Neural progenitor cell (in vitro differentiated cells): ENCODE measurements around the gene BFAR. TPM values are rescaled to one million over a fixed set of nuclear protein-coding genes. Genes with fewer than 3 reads are reported as not detected.

ENCODE experiments used
- DNase-seq: peaks from one replicate; pipeline ENCODE4 v3.0.0-alpha.2; 2016; ENCODE audit warnings: low spot score
- H2AFZ ChIP-seq: fragments of 200-600 bp; sonication (generic); replicated peaks from 2 replicates; pipeline ENCODE4 v1.6.1; 2016; ENCODE audit warnings: antibody characterized with exemption
- H3F3A ChIP-seq: fragments of 200-600 bp; sonication (generic); 2 replicates; pipeline ENCODE4 v1.6.1; 2016; ENCODE audit warnings: antibody characterized with exemption, low read depth
- H3K27ac ChIP-seq: fragments of 200-600 bp; sonication (generic); 2 replicates; pipeline ENCODE4 v1.5.1; 2016; ENCODE audit warnings: mild to moderate bottlenecking
- H3K27me3 ChIP-seq: fragments of 200-600 bp; sonication (generic); 2 replicates; pipeline ENCODE4 v1.6.1; 2016; ENCODE audit warnings: mild to moderate bottlenecking, moderate library complexity
- H3K36me3 ChIP-seq: fragments of 200-600 bp; sonication (generic); 2 replicates; pipeline ENCODE4 v1.5.1; 2016
- H3K4me1 ChIP-seq: fragments of 200-600 bp; sonication (generic); 2 replicates; pipeline ENCODE4 v1.6.1; 2016; ENCODE audit warnings: mixed run types
- H3K4me2 ChIP-seq: fragments of 200-600 bp; sonication (generic); 2 replicates; pipeline ENCODE4 v1.6.1; 2016
- H3K4me3 ChIP-seq: fragments of 200-600 bp; sonication (generic); 2 replicates; pipeline ENCODE4 v1.5.1; 2016
- H3K79me2 ChIP-seq: fragments of 200-600 bp; sonication (generic); 2 replicates; pipeline ENCODE4 v1.6.1; 2016; ENCODE audit warnings: low read depth
- H3K9ac ChIP-seq: fragments of 200-600 bp; sonication (generic); 2 replicates; pipeline ENCODE4 v1.6.1; 2016
- H3K9me3 ChIP-seq: fragments of 200-600 bp; sonication (generic); 2 replicates; pipeline ENCODE4 v1.5.1; 2016; ENCODE audit warnings: low read depth
- H4K20me1 ChIP-seq: fragments of 200-600 bp; sonication (generic); 2 replicates; pipeline ENCODE4 v1.6.1; 2016; ENCODE audit warnings: low read depth
- H3K27ac Mint-ChIP-seq: 3 replicates; pipeline ENCODE4 v1.8.0; 2021; ENCODE audit warnings: mixed read lengths
- H3K27me3 Mint-ChIP-seq: 2 replicates; pipeline ENCODE4 v1.8.0; 2022; ENCODE audit warnings: low read depth, mild to moderate bottlenecking, inconsistent platforms, moderate library complexity, mixed read lengths; ENCODE audit not compliant: insufficient read depth
- H3K36me3 Mint-ChIP-seq: 3 replicates; pipeline ENCODE4 v1.8.0; 2021; ENCODE audit warnings: mixed read lengths
- H3K4me1 Mint-ChIP-seq: 3 replicates; pipeline ENCODE4 v1.8.0; 2021; ENCODE audit warnings: mixed read lengths
- H3K4me3 Mint-ChIP-seq: 3 replicates; pipeline ENCODE4 v1.8.0; 2021; ENCODE audit warnings: mild to moderate bottlenecking, moderate library complexity, mixed read lengths
- H3K9me3 Mint-ChIP-seq: 3 replicates; pipeline ENCODE4 v1.8.0; 2020; ENCODE audit warnings: mixed read lengths
- CTCF ChIP-seq: fragments of 200-600 bp; sonication (generic); IDR thresholded peaks from 2 replicates; pipeline ENCODE4 v1.5.1; 2017; ENCODE audit warnings: antibody characterized with exemption, mild to moderate bottlenecking
- EZH2 ChIP-seq: fragments of 200-600 bp; sonication (generic); IDR thresholded peaks from 2 replicates; pipeline ENCODE4 v1.6.1; 2017; ENCODE audit warnings: antibody characterized with exemption, mild to moderate bottlenecking, moderate library complexity
- EZH2phosphoT487 ChIP-seq: fragments of 200-600 bp; sonication (generic); IDR thresholded peaks from 2 replicates; pipeline ENCODE4 v1.6.1; 2017; ENCODE audit warnings: antibody characterized with exemption
- total RNA-seq: library from RNA; depleted of rRNA; stranded (reverse); fragments of >200 nt; gene quantifications from 2 replicates; pipeline ENCODE4 v1.2.3, GENCODE V29; 2015; ENCODE audit warnings: low replicate concordance

The BFAR gene
- total RNA-seq, 1 donor from 2014 or later, result 72.0 TPM

- no peaks in the 10 kb centered on the region for H3K27me3 Mint-ChIP-seq
- H3K9me3 Mint-ChIP-seq, result no peaks in the 10 kb centered on the region
- peaks cover 2% of the 10 kb centered on the region for H3K4me1 ChIP-seq
- H3K9me3 ChIP-seq, result no peaks in the 10 kb centered on the region
- peaks cover 81% of the 10 kb centered on the region for H3K79me2 ChIP-seq
- H3K4me2 ChIP-seq, result no peak overlapping the region
- TF ChIP-seq CTCF, result no peak
- TF ChIP-seq EZH2, result no peak
- no peak for TF ChIP-seq EZH2phosphoT487
- no peak overlapping the region for H3K27ac ChIP-seq
- H3K4me3 ChIP-seq, result no peak overlapping the region
- H3K36me3 Mint-ChIP-seq, result peaks cover 10% of the 10 kb centered on the region
- H3K9ac ChIP-seq, result no peak overlapping the region
- no peak overlapping the region for H3K27ac Mint-ChIP-seq
- H3K4me1 Mint-ChIP-seq, result peaks cover 6% of the 10 kb centered on the region
- H3F3A ChIP-seq, result peaks cover 9% of the 10 kb centered on the region
- H2AFZ ChIP-seq, result no peak overlapping the region
- H4K20me1 ChIP-seq, result peaks cover 70% of the 10 kb centered on the region
- no peaks in the 10 kb centered on the region for H3K36me3 ChIP-seq
- H3K4me3 Mint-ChIP-seq, result no peak overlapping the region
- H3K27me3 ChIP-seq, result no peaks in the 10 kb centered on the region
- no peak for DNase-seq
These were observed 8.5 kb downstream of the BFAR start for GRCh38 chr16:14641206-14641605.

- H3K4me3 ChIP-seq, result no peak overlapping the region
- H3K4me1 Mint-ChIP-seq, result no peaks in the 10 kb centered on the region
- no peaks in the 10 kb centered on the region for H3K9me3 Mint-ChIP-seq
- no peak overlapping the region for H2AFZ ChIP-seq
- no peak overlapping the region for H3K4me2 ChIP-seq
- H3K36me3 Mint-ChIP-seq, result peaks cover 10% of the 10 kb centered on the region
- no peaks in the 10 kb centered on the region for H3K4me1 ChIP-seq
- peaks cover 63% of the 10 kb centered on the region for H4K20me1 ChIP-seq
- H3F3A ChIP-seq, result peaks cover 2% of the 10 kb centered on the region
- no peak overlapping the region for H3K27ac Mint-ChIP-seq
- no peak for TF ChIP-seq EZH2
- DNase-seq, result no peak
- no peaks in the 10 kb centered on the region for H3K27me3 Mint-ChIP-seq
- no peak overlapping the region for H3K27ac ChIP-seq
- peaks cover 76% of the 10 kb centered on the region for H3K79me2 ChIP-seq
- no peaks in the 10 kb centered on the region for H3K36me3 ChIP-seq
- no peaks in the 10 kb centered on the region for H3K9me3 ChIP-seq
- H3K4me3 Mint-ChIP-seq, result no peak overlapping the region
- H3K9ac ChIP-seq, result no peak overlapping the region
- H3K27me3 ChIP-seq, result no peaks in the 10 kb centered on the region
These were observed 9.2 kb downstream of the BFAR start for GRCh38 chr16:14641926-14642325.

- peaks cover 2% of the 10 kb centered on the region for H3K27me3 Mint-ChIP-seq
- DNase-seq, result no peak
- no peak overlapping the region for H2AFZ ChIP-seq
These were observed 17.1 kb downstream of the BFAR start for GRCh38 chr16:14649816-14650215.

GRCh38 chr16:14650629-14651028, 17.9 kb downstream of the BFAR start:
- Mint-ChIP-seq H3K36me3 (peaks cover 25% of the 10 kb centered on the region), H3K4me1 (no peaks in the 10 kb centered on the region), H3K4me3 (no peak overlapping the region), H3K27me3 (peaks cover 2% of the 10 kb centered on the region), H3K27ac (no peak overlapping the region), H3K9me3 (no peaks in the 10 kb centered on the region)
- no peak for DNase-seq
- no peak overlapping the region for H3K9ac ChIP-seq
- H3K4me3 ChIP-seq, result no peak overlapping the region
- no peaks in the 10 kb centered on the region for H3F3A ChIP-seq
- H3K79me2 ChIP-seq, result peaks cover 6% of the 10 kb centered on the region
- H4K20me1 ChIP-seq, result peaks cover 15% of the 10 kb centered on the region
- no peaks in the 10 kb centered on the region for H3K36me3 ChIP-seq
- no peak overlapping the region for H3K4me2 ChIP-seq
- no peak overlapping the region for H3K27ac ChIP-seq
- H3K27me3 ChIP-seq, result no peaks in the 10 kb centered on the region
- H3K9me3 ChIP-seq, result no peaks in the 10 kb centered on the region
- TF ChIP-seq EZH2, result no peak
- no peak for TF ChIP-seq EZH2phosphoT487
- no peak for TF ChIP-seq CTCF
- no peak overlapping the region for H2AFZ ChIP-seq
- no peaks in the 10 kb centered on the region for H3K4me1 ChIP-seq

More at GRCh38 chr16:14649816-14650215, 17.1 kb downstream of the BFAR start:
- H3K4me3 ChIP-seq, result no peak overlapping the region
- no peaks in the 10 kb centered on the region for H3K4me1 ChIP-seq
- no peak overlapping the region for H3K9ac ChIP-seq
- H3K27me3 ChIP-seq, result no peaks in the 10 kb centered on the region
- H3K27ac Mint-ChIP-seq, result no peak overlapping the region
- no peak for TF ChIP-seq EZH2phosphoT487
- peaks cover 6% of the 10 kb centered on the region for H3K79me2 ChIP-seq
- no peak overlapping the region for H3K4me2 ChIP-seq
- no peak overlapping the region for H3K4me3 Mint-ChIP-seq
- H3K9me3 ChIP-seq, result no peaks in the 10 kb centered on the region
- peaks cover 25% of the 10 kb centered on the region for H3K36me3 Mint-ChIP-seq
- H3F3A ChIP-seq, result no peaks in the 10 kb centered on the region
- H4K20me1 ChIP-seq, result peaks cover 15% of the 10 kb centered on the region
- H3K27ac ChIP-seq, result no peak overlapping the region
- no peaks in the 10 kb centered on the region for H3K9me3 Mint-ChIP-seq
- no peaks in the 10 kb centered on the region for H3K36me3 ChIP-seq
- H3K4me1 Mint-ChIP-seq, result no peaks in the 10 kb centered on the region
